Measurements from ENCODE around the gene NODAL. TPM values are rescaled to one million over a fixed set of nuclear protein-coding genes. Genes with fewer than 3 reads are reported as not detected.

NODAL gene
- total RNA-seq, 1 experiment from 2014 or later: not detected

GRCh38 chr10:70448236-70448635, 6.8 kb upstream of the NODAL start:
- Histone ChIP-seq H3K4me2 (no peak overlapping the region), H3K27ac (no peak overlapping the region), H3K9me3 (ENCODE audit: insufficient read depth, low read depth) (no peaks in the 10 kb centered on the region), H3K9me2 (ENCODE audit: insufficient read depth) (no peaks in the 10 kb centered on the region), H3K4me1 (replicated peaks; ENCODE audit: insufficient read depth) (no peaks in the 10 kb centered on the region), H3K4me3 (no peak overlapping the region), H3K27me3 (ENCODE audit: insufficient read depth, low read depth) (no peaks in the 10 kb centered on the region), H3K36me3 (ENCODE audit: low read depth) (no peaks in the 10 kb centered on the region), H2AFZ (no peak overlapping the region), H4K20me1 (ENCODE audit: insufficient read depth) (no peaks in the 10 kb centered on the region), H3F3A (ENCODE audit: insufficient read depth, low read depth) (peaks cover 6% of the 10 kb centered on the region; the same call in 1 of the 2 replicates), H3K79me2 (ENCODE audit: low read depth) (no peaks in the 10 kb centered on the region)
- no TSS peak for BruUV-seq (replicated peaks)
- TF ChIP-seq EZH2 (IDR thresholded peaks at IDR 0.05; ENCODE audit: low read depth): no peak
- TF ChIP-seq, protein P1, sequence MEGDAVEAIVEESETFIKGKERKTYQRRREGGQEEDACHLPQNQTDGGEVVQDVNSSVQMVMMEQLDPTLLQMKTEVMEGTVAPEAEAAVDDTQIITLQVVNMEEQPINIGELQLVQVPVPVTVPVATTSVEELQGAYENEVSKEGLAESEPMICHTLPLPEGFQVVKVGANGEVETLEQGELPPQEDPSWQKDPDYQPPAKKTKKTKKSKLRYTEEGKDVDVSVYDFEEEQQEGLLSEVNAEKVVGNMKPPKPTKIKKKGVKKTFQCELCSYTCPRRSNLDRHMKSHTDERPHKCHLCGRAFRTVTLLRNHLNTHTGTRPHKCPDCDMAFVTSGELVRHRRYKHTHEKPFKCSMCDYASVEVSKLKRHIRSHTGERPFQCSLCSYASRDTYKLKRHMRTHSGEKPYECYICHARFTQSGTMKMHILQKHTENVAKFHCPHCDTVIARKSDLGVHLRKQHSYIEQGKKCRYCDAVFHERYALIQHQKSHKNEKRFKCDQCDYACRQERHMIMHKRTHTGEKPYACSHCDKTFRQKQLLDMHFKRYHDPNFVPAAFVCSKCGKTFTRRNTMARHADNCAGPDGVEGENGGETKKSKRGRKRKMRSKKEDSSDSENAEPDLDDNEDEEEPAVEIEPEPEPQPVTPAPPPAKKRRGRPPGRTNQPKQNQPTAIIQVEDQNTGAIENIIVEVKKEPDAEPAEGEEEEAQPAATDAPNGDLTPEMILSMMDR (conservative IDR thresholded peaks at IDR 0.05): no peak
- no peak for DNase-seq
- intact Hi-C loops (cut with micrococcal nuclease; ENCODE audit: unreplicated experiment): no loop called here
- ChIA-PET POLR2A (ENCODE audit: unreplicated experiment) (no interaction called here), CTCF (no interaction called here)

- Histone ChIP-seq H3K27me3 (ENCODE audit: insufficient read depth, low read depth) (peaks cover 11% of the 10 kb centered on the region; the same call in 1 of the 2 replicates), H4K20me1 (ENCODE audit: insufficient read depth) (no peaks in the 10 kb centered on the region), H3F3A (ENCODE audit: insufficient read depth, low read depth) (peaks cover 11% of the 10 kb centered on the region; the same call in 1 of the 2 replicates), H3K4me2 (no peak overlapping the region), H2AFZ (no peak overlapping the region), H3K9me2 (ENCODE audit: insufficient read depth) (no peaks in the 10 kb centered on the region), H3K79me2 (ENCODE audit: low read depth) (no peaks in the 10 kb centered on the region), H3K36me3 (ENCODE audit: low read depth) (no peaks in the 10 kb centered on the region), H3K4me1 (replicated peaks; ENCODE audit: insufficient read depth) (no peaks in the 10 kb centered on the region), H3K9me3 (ENCODE audit: insufficient read depth, low read depth) (no peaks in the 10 kb centered on the region), H3K4me3 (no peak overlapping the region), H3K27ac (no peak overlapping the region)
- BruUV-seq (replicated peaks): no TSS peak
- TF ChIP-seq EZH2 (IDR thresholded peaks at IDR 0.05; ENCODE audit: low read depth): no peak
- TF ChIP-seq, protein P1 (conservative IDR thresholded peaks at IDR 0.05): no peak
- DNase-seq: no peak
- intact Hi-C loops (cut with micrococcal nuclease; ENCODE audit: unreplicated experiment): no loop called here
- POLR2A ChIA-PET (ENCODE audit: unreplicated experiment): interaction anchor here (0.5 to 0.6 kb wide), 2 partner anchors 19 to 371 kb away, joined by 3 to 4 read pairs; no protein-coding TSS in a partner anchor
- CTCF ChIA-PET: no interaction called here
These were observed 4.5 kb upstream of the NODAL start for GRCh38 chr10:70445718-70446657.

GRCh38 chr10:70444744-70445143, 3.3 kb upstream of the NODAL start:
- no TSS peak for BruUV-seq (replicated peaks)
- TF ChIP-seq, protein P1 (conservative IDR thresholded peaks at IDR 0.05): no peak
- TF ChIP-seq EZH2 (IDR thresholded peaks at IDR 0.05; ENCODE audit: low read depth): no peak

More at GRCh38 chr10:70444744-70445143, 3.3 kb upstream of the NODAL start:
- Histone ChIP-seq H3K36me3 (ENCODE audit: low read depth) (no peaks in the 10 kb centered on the region), H3K4me1 (replicated peaks; ENCODE audit: insufficient read depth) (no peaks in the 10 kb centered on the region), H3K9me2 (ENCODE audit: insufficient read depth) (no peaks in the 10 kb centered on the region), H3F3A (ENCODE audit: insufficient read depth, low read depth) (peaks cover 11% of the 10 kb centered on the region; the same call in 1 of the 2 replicates), H3K4me3 (no peak overlapping the region), H3K79me2 (ENCODE audit: low read depth) (no peaks in the 10 kb centered on the region), H4K20me1 (ENCODE audit: insufficient read depth) (no peaks in the 10 kb centered on the region), H2AFZ (no peak overlapping the region), H3K27me3 (ENCODE audit: insufficient read depth, low read depth) (peaks cover 11% of the 10 kb centered on the region; the same call in 1 of the 2 replicates), H3K9me3 (ENCODE audit: insufficient read depth, low read depth) (no peaks in the 10 kb centered on the region), H3K4me2 (no peak overlapping the region), H3K27ac (no peak overlapping the region)
- CTCF ChIA-PET: interaction anchor here (0.7 kb wide), 1 partner anchor 8 kb away, joined by 3 read pairs; no protein-coding TSS in a partner anchor
- intact Hi-C loops (cut with micrococcal nuclease; ENCODE audit: unreplicated experiment): no loop called here
- POLR2A ChIA-PET (ENCODE audit: unreplicated experiment): no interaction called here
- no peak for DNase-seq
